Measurements from ENCODE around the gene MARK1. TPM values are rescaled to one million over a fixed set of nuclear protein-coding genes. Genes with fewer than 3 reads are reported as not detected.

Gene MARK1
- total and polyA plus RNA-seq, 2 of the 13 experiments (the other 11 are each of a cell fraction or from before 2014, with no cell fraction given), result not detected

GRCh38 chr1:220690140-220691052 lies 162.5 kb downstream of the MARK1 start, which contains the start of gene C1orf115 (continued):
- peak; percentile 66 for TF ChIP-seq ASH2L (IDR thresholded peaks at IDR 0.05; ENCODE audit: insufficient read length, low read depth, low read length)
- no peak for TF ChIP-seq NFATC3 (CRISPR knock-in tag; IDR thresholded peaks at IDR 0.05)
- no peak for TF ChIP-seq CEBPZ (IDR thresholded peaks at IDR 0.05; ENCODE audit: low read length)
- no peak for TF ChIP-seq KDM1A (CRISPR knock-in tag; IDR thresholded peaks at IDR 0.05)

GRCh38 chr1:220691053-220691684 lies 163.2 kb downstream of the MARK1 start:
- H3K4me2 ChIP-seq (ENCODE audit: low read depth, low read length), result peak overlapping the region; percentile 77
- intact Hi-C loops (cut with micrococcal nuclease; ENCODE audit: unreplicated experiment) (loop anchor here (2.0 kb wide), 2 partner anchors 58 to 76 kb away; partner anchors contain the start of gene MTARC2), in situ Hi-C loops (cut with HindIII; ENCODE audit: extremely low pct_ligation_motif_present, low pct_unique_long_range_greater_than_20kb) (loop anchor here (5.0 kb wide), 1 partner anchor 86 kb away; no protein-coding TSS in a partner anchor)
- no peaks in the 10 kb centered on the region for H4K20me1 ChIP-seq (ENCODE audit: insufficient read depth, low read length)
- no peaks in the 10 kb centered on the region; a peak in 2 of 5 replicates for H3K27me3 ChIP-seq (ENCODE audit: control insufficient read depth in 1 of 2, insufficient read depth in 2 of 2, low read length in 2 of 2)
- ATAC-seq, result peak; percentile 67
- H3K79me2 ChIP-seq (ENCODE audit: insufficient read depth, low read length), result peaks cover 39% of the 10 kb centered on the region
- POLR2A ChIA-PET, result interaction anchor here (0.6 to 1.8 kb wide), 6 partner anchors 8 to 95 kb away, joined by 3 to 14 read pairs (median 6); partner anchors contain the start of genes MTARC1 and MTARC2
- FAIRE-seq, result peak; percentile 21
- no peaks in the 10 kb centered on the region for H3K9me3 ChIP-seq (ENCODE audit: low read length)
- H2AFZ ChIP-seq (ENCODE audit: low read length), result no peak overlapping the region
- WGBS (ENCODE audit: low lambda C conversion rate), result 4% methylated on average over 9 of the region's 14 CpGs
- peaks cover 45% of the 10 kb centered on the region for H3K4me1 ChIP-seq (ENCODE audit: insufficient read depth, low read length)
- CTCF ChIA-PET (ENCODE audit: low intra/inter-chr PET ratio, low total read pairs), result interaction anchor here (0.8 to 2.8 kb wide), 4 partner anchors 7 to 86 kb away, joined by 3 to 34 read pairs (median 20); no protein-coding TSS in a partner anchor
- H3K4me3 ChIP-seq (replicated peaks in 1 of 3; ENCODE audit: insufficient read depth in 1 of 3, low read depth in 2 of 3, low read length in 3 of 3), result peak overlapping the region; percentile 81 to 86 (median 82)
- no peaks in the 10 kb centered on the region for H3K36me3 ChIP-seq (replicated peaks in 1 of 2; ENCODE audit: control insufficient read depth in 1 of 2, insufficient read depth in 2 of 2, low read length in 2 of 2)
- BruUV-seq (replicated peaks), result no TSS peak
- peak overlapping the region; percentile 70 for H3K9ac ChIP-seq (ENCODE audit: insufficient read depth, low read depth, low read length)
- peak; percentile 47 for DNase-seq (ENCODE audit: low spot score)
- peak overlapping the region; percentile 61 for H3K27ac ChIP-seq (ENCODE audit: extremely low read length, insufficient read depth, low read length)
- TF ChIP-seq SMC3 (IDR thresholded peaks at IDR 0.05; ENCODE audit: low read length) (no peak), CEBPB (IDR thresholded peaks at IDR 0.05; ENCODE audit: borderline replicate concordance, low read depth, low read length) (peak; percentile 33; the same call in 1 of the 2 replicates), SAP130 (CRISPR knock-in tag; IDR thresholded peaks at IDR 0.05; ENCODE audit: low read depth) (peak; percentile 75), ARID5B (CRISPR knock-in tag; IDR thresholded peaks at IDR 0.05) (peak; percentile 57; the same call in 1 of the 2 replicates), ETV5 (CRISPR knock-in tag; IDR thresholded peaks at IDR 0.05; ENCODE audit: borderline replicate concordance) (peak; percentile 81; the same call in 1 of the 2 replicates), ZBTB38 (CRISPR knock-in tag; IDR thresholded peaks at IDR 0.05) (no peak), MED1 (CRISPR knock-in tag; IDR thresholded peaks at IDR 0.05) (peak; percentile 31; the same call in 1 of the 2 replicates)
